Endometrial microvascular endothelial cells (primary cell): ENCODE results near the gene BNC2. TPM values are rescaled to one million over a fixed set of nuclear protein-coding genes. Genes with fewer than 3 reads are reported as not detected.
"Not testable (repeated sequence)": the region's sequence is repeated elsewhere in the genome, so short reads cannot be mapped to it uniquely, and the experiment has no call there.

Source experiments
- in situ Hi-C: cut with HindIII; loops from 2 replicates; pipeline ENCODE4 v1.10.0; 2017; ENCODE audit warnings: low sequenced_read_pairs, low pct_unique_long_range_greater_than_20kb; ENCODE audit errors: inconsistent ontology term
- total RNA-seq: library from RNA; depleted of rRNA; stranded (reverse); fragments of >200 nt; gene quantifications from one replicate; pipeline ENCODE4 v1.2.3, GENCODE V29; 2015; ENCODE audit errors: inconsistent ontology term

The BNC2 gene
- total RNA-seq, 1 donor from 2014 or later = 18.7 TPM

GRCh38 chr9:16459421-16460148 lies 410.9 kb downstream of the BNC2 start:
- in situ Hi-C loops = no loop called here

- in situ Hi-C loops = no loop called here
Measured at GRCh38 chr9:16458696-16459420, 411.6 kb downstream of the BNC2 start.

GRCh38 chr9:16455842-16456241 lies 414.6 kb downstream of the BNC2 start:
- in situ Hi-C loops = no loop called here

GRCh38 chr9:16453390-16453789 lies 417.1 kb downstream of the BNC2 start:
- in situ Hi-C loops = no loop called here

GRCh38 chr9:16450578-16450977 lies 419.9 kb downstream of the BNC2 start:
- in situ Hi-C loops = no loop called here

- in situ Hi-C loops = no loop called here
Measured at GRCh38 chr9:16450043-16450442, 420.4 kb downstream of the BNC2 start.

- in situ Hi-C loops = no loop called here
Measured at GRCh38 chr9:16449076-16449730, 421.3 kb downstream of the BNC2 start.

GRCh38 chr9:16447946-16448345 lies 422.5 kb downstream of the BNC2 start:
- in situ Hi-C loops = no loop called here

- in situ Hi-C loops = no loop called here
Measured at GRCh38 chr9:16446636-16447035, 423.8 kb downstream of the BNC2 start.

GRCh38 chr9:16445141-16445920 lies 425.1 kb downstream of the BNC2 start:
- in situ Hi-C loops = no loop called here

- in situ Hi-C loops = no loop called here
Measured at GRCh38 chr9:16442622-16443021, 427.8 kb downstream of the BNC2 start.

GRCh38 chr9:16441791-16442190 lies 428.7 kb downstream of the BNC2 start:
- in situ Hi-C loops = no loop called here

GRCh38 chr9:16438831-16439230 lies 431.6 kb downstream of the BNC2 start:
- in situ Hi-C loops = not testable (repeated sequence)

GRCh38 chr9:16436545-16436944 lies 433.9 kb downstream of the BNC2 start:
- in situ Hi-C loops = no loop called here

- in situ Hi-C loops = no loop called here
Measured at GRCh38 chr9:16434526-16434925, 435.9 kb downstream of the BNC2 start.

GRCh38 chr9:16433494-16433893 lies 437.0 kb downstream of the BNC2 start:
- in situ Hi-C loops = no loop called here

- in situ Hi-C loops = no loop called here
Measured at GRCh38 chr9:16431666-16432392, 438.6 kb downstream of the BNC2 start.

GRCh38 chr9:16429671-16430070 lies 440.8 kb downstream of the BNC2 start:
- in situ Hi-C loops = no loop called here
